Measurements from ENCODE around the gene PSTPIP2.

DNA sequence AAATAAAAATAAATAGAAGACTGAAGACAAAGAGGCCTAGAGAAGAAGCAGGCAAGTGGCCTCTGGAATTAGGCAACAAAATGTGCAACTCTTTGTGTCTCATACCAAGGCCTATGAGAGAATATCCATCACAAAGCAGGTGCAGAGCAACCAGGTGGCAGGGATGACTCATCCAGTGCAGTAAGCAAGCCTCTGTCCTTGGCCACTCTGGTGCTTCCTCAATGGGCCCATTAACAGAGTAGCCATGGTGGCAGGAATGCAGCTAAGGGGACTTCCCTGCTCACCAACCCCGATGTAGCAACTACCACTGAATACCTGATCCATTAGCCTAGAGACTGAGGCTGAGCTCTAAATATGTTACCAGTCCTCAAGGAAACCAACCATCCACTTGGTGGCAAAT, 94.0 kb downstream of the PSTPIP2 start:
- TF ChIP-seq POLR2AphosphoS5 (IDR thresholded peaks at IDR 0.05), result no peak
- TF ChIP-seq, protein P1, sequence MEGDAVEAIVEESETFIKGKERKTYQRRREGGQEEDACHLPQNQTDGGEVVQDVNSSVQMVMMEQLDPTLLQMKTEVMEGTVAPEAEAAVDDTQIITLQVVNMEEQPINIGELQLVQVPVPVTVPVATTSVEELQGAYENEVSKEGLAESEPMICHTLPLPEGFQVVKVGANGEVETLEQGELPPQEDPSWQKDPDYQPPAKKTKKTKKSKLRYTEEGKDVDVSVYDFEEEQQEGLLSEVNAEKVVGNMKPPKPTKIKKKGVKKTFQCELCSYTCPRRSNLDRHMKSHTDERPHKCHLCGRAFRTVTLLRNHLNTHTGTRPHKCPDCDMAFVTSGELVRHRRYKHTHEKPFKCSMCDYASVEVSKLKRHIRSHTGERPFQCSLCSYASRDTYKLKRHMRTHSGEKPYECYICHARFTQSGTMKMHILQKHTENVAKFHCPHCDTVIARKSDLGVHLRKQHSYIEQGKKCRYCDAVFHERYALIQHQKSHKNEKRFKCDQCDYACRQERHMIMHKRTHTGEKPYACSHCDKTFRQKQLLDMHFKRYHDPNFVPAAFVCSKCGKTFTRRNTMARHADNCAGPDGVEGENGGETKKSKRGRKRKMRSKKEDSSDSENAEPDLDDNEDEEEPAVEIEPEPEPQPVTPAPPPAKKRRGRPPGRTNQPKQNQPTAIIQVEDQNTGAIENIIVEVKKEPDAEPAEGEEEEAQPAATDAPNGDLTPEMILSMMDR (IDR thresholded peaks at IDR 0.05 in 8 of 11, conservative IDR thresholded peaks at IDR 0.05 in 3 of 11), result no peak

Measured in spleen (tissue), 7 donors.